A673 (cell line): ENCODE results near the gene DUS1L.

ENCODE experiments used
- EZH2 ChIP-seq: fragments of 200-600 bp; sonication (generic); IDR thresholded peaks from 2 replicates; pipeline ENCODE4 v1.6.1; 2017; ENCODE audit warnings: borderline replicate concordance, low read depth, mild to moderate bottlenecking, mixed read lengths, antibody characterized with exemption, low read length; ENCODE audit not compliant: poor library complexity, severe bottlenecking
- TF ChIP-seq, protein P1 (sequence below): fragments of 300-800, 200-600 bp; sonication (generic); conservative IDR thresholded peaks from 2 replicates; pipeline ENCODE4 v1.5.1; 2017; ENCODE audit warnings: low read depth, mild to moderate bottlenecking, antibody characterized with exemption, low read length, moderate library complexity, mixed read lengths

DNA sequence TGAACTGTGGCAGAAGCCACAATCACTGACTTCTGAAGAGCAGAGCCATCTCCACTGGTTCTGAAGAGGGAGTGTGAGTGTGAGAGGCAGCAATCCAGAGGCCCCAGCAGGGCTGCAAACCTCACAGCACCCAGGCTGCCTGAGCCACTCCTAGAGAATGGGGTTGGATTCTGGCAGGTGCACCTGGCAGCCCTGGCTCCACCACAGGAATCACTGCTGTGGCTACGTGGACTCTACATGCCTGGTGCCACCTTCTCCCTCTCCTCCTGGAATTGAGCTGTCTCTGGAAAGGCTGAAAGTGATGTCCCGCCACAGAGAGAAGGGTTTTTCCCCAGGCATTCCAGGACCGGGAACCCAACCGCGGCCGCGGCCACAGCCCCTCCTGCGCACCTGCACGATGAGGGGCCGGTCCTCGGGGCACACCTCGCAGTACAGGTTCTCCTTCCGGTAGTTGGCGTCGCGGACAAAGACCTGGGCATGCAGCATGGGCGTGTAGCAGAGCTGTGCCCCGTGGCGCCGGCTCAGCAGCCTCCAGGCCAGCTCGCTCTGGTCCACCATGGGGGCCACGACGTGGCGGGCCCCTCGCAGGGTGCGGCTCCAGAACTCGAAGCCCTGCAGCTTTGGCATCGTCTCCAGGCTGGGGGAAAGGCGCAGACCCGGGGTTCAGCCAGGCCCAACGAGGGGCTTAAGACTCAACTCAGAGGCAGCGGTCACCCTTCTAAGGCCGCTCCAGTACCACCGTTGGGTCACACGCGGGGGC is 991 bp downstream of the DUS1L start:
- TF ChIP-seq, protein P1, sequence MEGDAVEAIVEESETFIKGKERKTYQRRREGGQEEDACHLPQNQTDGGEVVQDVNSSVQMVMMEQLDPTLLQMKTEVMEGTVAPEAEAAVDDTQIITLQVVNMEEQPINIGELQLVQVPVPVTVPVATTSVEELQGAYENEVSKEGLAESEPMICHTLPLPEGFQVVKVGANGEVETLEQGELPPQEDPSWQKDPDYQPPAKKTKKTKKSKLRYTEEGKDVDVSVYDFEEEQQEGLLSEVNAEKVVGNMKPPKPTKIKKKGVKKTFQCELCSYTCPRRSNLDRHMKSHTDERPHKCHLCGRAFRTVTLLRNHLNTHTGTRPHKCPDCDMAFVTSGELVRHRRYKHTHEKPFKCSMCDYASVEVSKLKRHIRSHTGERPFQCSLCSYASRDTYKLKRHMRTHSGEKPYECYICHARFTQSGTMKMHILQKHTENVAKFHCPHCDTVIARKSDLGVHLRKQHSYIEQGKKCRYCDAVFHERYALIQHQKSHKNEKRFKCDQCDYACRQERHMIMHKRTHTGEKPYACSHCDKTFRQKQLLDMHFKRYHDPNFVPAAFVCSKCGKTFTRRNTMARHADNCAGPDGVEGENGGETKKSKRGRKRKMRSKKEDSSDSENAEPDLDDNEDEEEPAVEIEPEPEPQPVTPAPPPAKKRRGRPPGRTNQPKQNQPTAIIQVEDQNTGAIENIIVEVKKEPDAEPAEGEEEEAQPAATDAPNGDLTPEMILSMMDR = no peak
- TF ChIP-seq EZH2 = no peak
